Activated CD4-positive, alpha-beta memory T cell treated with anti-CD3 and anti-CD28 coated beads for 36 hours (primary cell): ENCODE results near the gene ZNF598. TPM values are rescaled to one million over a fixed set of nuclear protein-coding genes. Genes with fewer than 3 reads are reported as not detected.
A peak's percentile ranks its signal among the peaks of the same experiment; 100 is the strongest.
"Not testable (repeated sequence)": the region's sequence is repeated elsewhere in the genome, so short reads cannot be mapped to it uniquely, and the experiment has no call there.

Experiments
- CTCF ChIA-PET: fragments of 350-600 bp; sonication (Branson Sonifier 250); formaldehyde crosslinking; loops from one replicate; lab custom pipeline; 2021; ENCODE audit warnings: antibody characterized with exemption, inconsistent platforms; lab: Charles Lee
- POLR2A ChIA-PET: fragments of 350-600 bp; sonication (Branson Sonifier 250); formaldehyde crosslinking; loops from one replicate; lab custom pipeline; 2021; ENCODE audit warnings: antibody characterized with exemption; lab: Charles Lee
- DNase-seq: peaks from one replicate; pipeline ENCODE4 v3.0.0-alpha.2; 2020
- H3K27ac Mint-ChIP-seq: one replicate; pipeline ENCODE4 v1.8.0; 2021; ENCODE audit warnings: mixed read lengths
- H3K27me3 Mint-ChIP-seq: one replicate; pipeline ENCODE4 v1.8.0; 2021; ENCODE audit warnings: mixed read lengths
- H3K36me3 Mint-ChIP-seq: one replicate; pipeline ENCODE4 v1.8.0; 2021; ENCODE audit warnings: mixed read lengths
- H3K4me1 Mint-ChIP-seq: one replicate; pipeline ENCODE4 v1.8.0; 2021; ENCODE audit warnings: low read depth, mixed read lengths
- H3K4me3 Mint-ChIP-seq: one replicate; pipeline ENCODE4 v1.8.0; 2021; ENCODE audit warnings: mild to moderate bottlenecking, mixed read lengths
- H3K9me3 Mint-ChIP-seq: one replicate; pipeline ENCODE4 v1.8.0; 2021; ENCODE audit warnings: mixed read lengths
- intact Hi-C: fragments of 100-400 bp; cut with micrococcal nuclease; formaldehyde crosslinking; loops from one replicate; pipeline ENCODE4 v1.15.1; 2023
- total RNA-seq, 2 experiments: library from RNA; stranded (reverse); gene quantifications; one replicate each; pipeline ENCODE4 v1.2.3, GENCODE V29; 2021

The ZNF598 gene
- total RNA-seq, 2 experiments from 2014 or later: 67.2 to 67.6 TPM

DNA sequence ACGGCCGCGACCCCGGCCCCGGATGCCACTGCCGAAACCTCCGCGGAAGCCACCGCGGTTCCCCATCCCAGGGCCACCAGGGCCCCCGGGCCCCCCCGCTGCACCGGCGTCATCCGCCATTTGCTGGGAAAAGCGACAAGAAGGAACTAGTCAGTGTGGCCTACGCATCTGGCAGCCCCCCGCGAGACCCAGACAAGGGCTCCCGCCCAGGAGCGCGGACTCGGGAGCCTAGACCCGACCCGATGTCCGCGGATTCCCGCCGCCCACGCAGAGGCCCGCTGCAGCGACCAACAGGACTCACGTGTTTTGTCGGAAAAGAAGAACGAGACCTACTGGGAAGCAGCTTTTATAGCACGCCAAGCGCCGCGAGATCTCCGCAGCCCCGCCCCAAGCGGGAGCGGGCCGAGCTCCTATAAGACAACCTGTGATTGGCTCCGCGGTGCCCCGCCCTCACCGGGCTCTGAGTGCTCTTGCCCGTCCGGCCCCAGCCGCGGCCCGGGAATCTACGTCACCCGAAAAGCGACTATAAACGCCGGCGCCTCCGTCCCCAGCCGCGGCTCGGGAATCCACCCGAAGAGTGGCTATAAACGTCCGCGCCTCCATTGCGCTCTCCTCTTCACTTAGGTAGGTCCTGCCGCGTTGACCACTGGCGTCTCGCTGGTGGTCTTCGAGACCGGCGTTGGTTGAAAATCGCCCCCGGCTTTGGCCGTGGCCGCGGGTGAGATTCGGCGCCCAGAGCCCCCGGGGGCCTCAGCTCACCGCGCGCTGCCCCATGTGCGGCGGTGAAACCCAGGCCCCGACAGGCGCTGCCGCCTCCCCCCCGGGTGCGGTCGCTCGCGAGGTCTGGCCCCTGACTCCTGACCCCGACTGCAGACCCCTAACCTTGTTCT, 44.9 kb downstream of the ZNF598 start, which contains the start of gene RPS2:
Gene RPS2 (minus strand): TSS at position 321 of the 890 bp plus-strand sequence. CDS start 201 bp downstream, at position 120.
- Mint-ChIP-seq H3K4me3 (peak within 1 kb of the TSS; percentile 92), H3K36me3 (peaks cover 47% of the 10 kb centered on the region), H3K4me1 (peaks cover 41% of the 10 kb centered on the region), H3K27ac (peak within 1 kb of the TSS; percentile 96), H3K27me3 (no peaks in the 10 kb centered on the region), H3K9me3 (no peaks in the 10 kb centered on the region)
- intact Hi-C loops: loop anchor here (1.0 to 5.0 kb wide), 4 partner anchors 21 to 352 kb away; partner anchors contain the start of genes CRAMP1, IFT140 and MSRB1
- ChIA-PET POLR2A (interaction anchor here (0.6 to 3.3 kb wide), 27 partner anchors 9 to 555 kb away, joined by 3 to 25 read pairs (median 4); partner anchors contain the start of genes AMDHD2, EME2, FAHD1 and GFER), CTCF (interaction anchor here (0.6 to 1.0 kb wide), 6 partner anchors 19 to 557 kb away, joined by 3 to 4 read pairs (median 3); partner anchors contain the start of genes GFER, MSRB1, NUBP2 and SPSB3)
- peak; percentile 99 for DNase-seq

DNA sequence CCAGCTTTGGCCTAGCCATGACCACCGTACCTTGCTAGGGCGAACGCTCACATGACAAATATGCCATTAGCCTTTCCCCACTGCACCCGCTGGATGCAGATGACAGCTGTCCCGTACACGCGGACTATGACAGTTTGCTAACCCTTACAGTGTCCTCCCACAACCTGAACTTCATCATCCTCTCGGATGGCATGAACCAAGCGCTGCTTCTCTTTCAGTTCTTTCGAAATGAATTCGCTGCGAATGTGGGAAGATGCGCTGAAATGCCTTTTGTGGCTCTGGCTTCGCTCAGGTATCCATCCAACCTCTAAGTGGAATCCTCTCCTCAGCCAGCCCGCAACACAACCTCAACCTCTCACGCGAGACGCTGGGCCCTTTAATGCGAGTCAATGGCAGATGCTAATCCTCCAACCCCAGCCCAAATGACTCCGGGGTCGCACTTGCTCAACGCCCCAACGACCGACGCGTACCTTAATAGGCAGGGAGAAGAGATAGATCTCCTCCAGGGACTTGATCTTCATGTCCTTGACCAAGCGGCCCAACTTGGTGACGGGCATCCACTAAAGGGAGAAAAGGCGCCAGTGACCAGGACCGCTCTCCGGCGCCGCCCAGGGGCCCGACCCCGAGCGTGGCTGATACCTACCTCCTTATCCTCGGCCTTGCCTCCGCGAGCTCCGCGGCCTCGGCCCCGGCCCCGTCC, 45.7 kb downstream of the ZNF598 start:
- Mint-ChIP-seq H3K9me3 (no peaks in the 10 kb centered on the region), H3K27me3 (no peaks in the 10 kb centered on the region), H3K27ac (peak overlapping the region; percentile 86), H3K4me1 (peaks cover 44% of the 10 kb centered on the region), H3K4me3 (peak overlapping the region; percentile 92), H3K36me3 (peaks cover 47% of the 10 kb centered on the region)
- intact Hi-C loops: loop anchor here (1.0 to 5.0 kb wide), 5 partner anchors 21 to 465 kb away; partner anchors contain the start of genes CCNF, CRAMP1, IFT140 and MSRB1
- ChIA-PET POLR2A (interaction anchor here (0.7 to 3.3 kb wide), 20 partner anchors 8 to 258 kb away, joined by 3 to 25 read pairs (median 5); partner anchors contain the start of genes EME2, GFER, MAPK8IP3 and MRPS34), CTCF (interaction anchor here (0.6 to 1.0 kb wide), 4 partner anchors 20 to 557 kb away, joined by 3 read pairs; partner anchors contain the start of genes GFER and MSRB1)
- peak; percentile 54 for DNase-seq

DNA sequence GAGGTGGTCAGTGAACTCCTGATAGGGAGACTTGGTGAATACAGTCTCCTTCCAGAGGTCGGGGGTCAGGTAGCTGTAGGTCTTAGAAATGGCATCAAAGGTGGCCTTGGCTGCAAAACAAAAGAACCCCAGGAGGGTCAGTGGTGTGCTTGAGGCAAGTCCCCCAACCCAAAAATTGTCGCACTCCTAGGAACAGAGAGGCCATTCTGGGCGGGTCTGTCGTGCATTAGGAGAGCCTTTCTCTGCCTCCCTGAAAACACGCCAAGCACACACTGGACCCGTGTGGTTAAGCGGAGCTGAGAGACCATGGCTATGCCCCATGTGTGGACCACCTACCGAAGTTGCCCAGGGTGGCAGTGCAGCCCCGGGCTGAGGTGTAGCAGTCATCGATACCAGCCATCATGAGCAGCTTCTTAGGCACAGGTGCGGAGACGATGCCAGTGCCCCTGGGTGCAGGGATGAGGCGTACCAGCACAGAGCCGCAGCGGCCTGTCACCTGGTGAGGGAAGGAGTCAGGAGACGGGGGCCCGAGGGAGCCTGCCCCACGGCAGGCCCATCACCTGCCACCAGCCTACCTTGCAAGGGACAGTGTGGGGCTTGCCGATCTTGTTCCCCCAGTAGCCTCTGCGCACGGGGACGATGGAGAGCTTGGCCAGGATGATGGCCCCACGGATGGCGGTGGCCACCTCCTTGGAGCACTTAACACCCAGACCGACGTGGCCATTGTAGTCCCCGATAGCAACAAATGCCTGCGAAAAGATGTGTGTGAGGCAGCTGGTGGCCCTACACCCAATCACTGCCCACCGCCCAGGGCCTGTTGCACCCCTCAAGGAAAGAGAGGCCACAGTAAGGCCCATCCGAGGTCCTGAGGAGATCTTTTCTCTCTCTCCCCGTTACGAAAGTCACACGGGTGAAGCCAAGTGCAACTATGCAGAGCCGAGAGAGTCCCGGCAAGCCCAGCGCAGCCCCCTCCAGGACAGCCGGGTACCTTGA, 47.2 kb downstream of the ZNF598 start:
- POLR2A ChIA-PET: interaction anchor here (0.9 to 3.3 kb wide), 6 partner anchors 9 to 193 kb away, joined by 3 to 22 read pairs (median 10); partner anchors contain the start of genes GFER, MSRB1, TBL3 and TRAF7
- intact Hi-C loops: loop anchor here (2.0 to 5.0 kb wide), 3 partner anchors 50 to 466 kb away; partner anchors contain the start of genes CCNF, CRAMP1 and IFT140
- DNase-seq, CTCF ChIA-PET, H3K27me3 Mint-ChIP-seq, H3K9me3 Mint-ChIP-seq: not testable (repeated sequence)
- Mint-ChIP-seq H3K4me1 (peaks cover 46% of the 10 kb centered on the region), H3K27ac (peak overlapping the region; percentile 86), H3K36me3 (peaks cover 47% of the 10 kb centered on the region), H3K4me3 (peak overlapping the region; percentile 92)

- Mint-ChIP-seq H3K4me1 (peaks cover 46% of the 10 kb centered on the region), H3K9me3 (no peaks in the 10 kb centered on the region), H3K4me3 (peak overlapping the region; percentile 92), H3K27ac (peak overlapping the region; percentile 86), H3K36me3 (peaks cover 47% of the 10 kb centered on the region), H3K27me3 (peaks cover 1% of the 10 kb centered on the region)
- intact Hi-C loops: loop anchor here (2.0 to 5.0 kb wide), 3 partner anchors 51 to 467 kb away; partner anchors contain the start of genes CCNF, CRAMP1 and IFT140
- ChIA-PET CTCF (no interaction called here), POLR2A (interaction anchor here (0.9 to 3.2 kb wide), 5 partner anchors 10 to 193 kb away, joined by 3 to 15 read pairs (median 8); partner anchors contain the start of genes GFER, MSRB1, NOXO1 and TBL3)
- peak; percentile 54 for DNase-seq
Measured at GRCh38 chr16:1961651-1962067, 48.0 kb downstream of the ZNF598 start.

DNA sequence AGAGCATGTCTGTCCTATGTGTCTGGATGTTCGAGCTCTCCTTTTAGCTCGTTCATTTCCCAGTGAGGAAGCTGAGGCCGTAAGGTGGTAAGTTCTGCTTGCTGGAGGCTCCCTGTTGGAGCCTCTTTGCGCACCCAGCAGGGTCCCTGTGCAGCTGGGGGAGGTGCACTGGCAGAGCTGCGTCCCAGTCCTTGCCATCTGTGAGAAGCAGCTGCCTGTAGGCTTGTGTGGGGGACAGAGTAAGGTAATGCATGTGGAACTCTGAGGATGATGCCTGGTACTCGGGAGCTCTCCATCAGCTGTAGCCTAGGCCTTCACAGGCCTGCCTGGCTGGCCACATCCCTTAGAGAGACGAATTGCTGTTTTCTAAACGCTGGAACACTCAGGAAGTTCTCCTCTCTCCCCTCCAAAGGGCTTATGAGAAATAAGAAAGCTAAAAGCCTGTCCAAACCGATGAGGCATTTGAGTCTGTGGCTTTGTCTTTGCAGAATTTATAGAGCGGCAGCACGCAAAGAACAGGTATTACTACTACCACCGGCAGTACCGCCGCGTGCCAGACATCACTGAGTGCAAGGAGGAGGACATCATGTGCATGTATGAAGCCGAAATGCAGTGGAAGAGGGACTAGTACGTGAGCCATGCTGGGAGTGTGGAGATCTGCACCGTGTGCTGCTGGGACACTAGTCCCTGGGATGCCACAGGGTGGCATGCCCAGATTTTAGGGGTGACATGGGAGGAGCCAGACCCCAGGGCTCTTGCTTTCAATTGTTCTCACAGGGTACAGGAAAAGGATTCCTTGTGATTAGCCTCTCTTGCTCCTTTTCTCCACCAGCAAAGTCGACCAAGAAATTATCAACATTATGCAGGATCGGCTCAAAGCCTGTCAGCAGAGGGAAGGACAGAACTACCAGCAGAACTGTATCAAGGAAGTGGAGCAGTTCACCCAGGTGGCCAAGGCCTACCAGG, 48.7 kb downstream of the ZNF598 start:
- Mint-ChIP-seq H3K9me3 (no peaks in the 10 kb centered on the region), H3K27ac (peak overlapping the region; percentile 86), H3K36me3 (peaks cover 47% of the 10 kb centered on the region), H3K27me3 (peaks cover 1% of the 10 kb centered on the region), H3K4me1 (peaks cover 45% of the 10 kb centered on the region), H3K4me3 (peak overlapping the region; percentile 96)
- intact Hi-C loops: loop anchor here (5.0 kb wide), 2 partner anchors 51 to 349 kb away; partner anchors contain the start of genes CRAMP1 and IFT140
- CTCF ChIA-PET: no interaction called here
- DNase-seq: peak; percentile 69
- POLR2A ChIA-PET: interaction anchor here (0.8 to 3.2 kb wide), 9 partner anchors 10 to 194 kb away, joined by 3 to 15 read pairs (median 7); partner anchors contain the start of genes GFER, MSRB1, NOXO1 and TBL3

DNA sequence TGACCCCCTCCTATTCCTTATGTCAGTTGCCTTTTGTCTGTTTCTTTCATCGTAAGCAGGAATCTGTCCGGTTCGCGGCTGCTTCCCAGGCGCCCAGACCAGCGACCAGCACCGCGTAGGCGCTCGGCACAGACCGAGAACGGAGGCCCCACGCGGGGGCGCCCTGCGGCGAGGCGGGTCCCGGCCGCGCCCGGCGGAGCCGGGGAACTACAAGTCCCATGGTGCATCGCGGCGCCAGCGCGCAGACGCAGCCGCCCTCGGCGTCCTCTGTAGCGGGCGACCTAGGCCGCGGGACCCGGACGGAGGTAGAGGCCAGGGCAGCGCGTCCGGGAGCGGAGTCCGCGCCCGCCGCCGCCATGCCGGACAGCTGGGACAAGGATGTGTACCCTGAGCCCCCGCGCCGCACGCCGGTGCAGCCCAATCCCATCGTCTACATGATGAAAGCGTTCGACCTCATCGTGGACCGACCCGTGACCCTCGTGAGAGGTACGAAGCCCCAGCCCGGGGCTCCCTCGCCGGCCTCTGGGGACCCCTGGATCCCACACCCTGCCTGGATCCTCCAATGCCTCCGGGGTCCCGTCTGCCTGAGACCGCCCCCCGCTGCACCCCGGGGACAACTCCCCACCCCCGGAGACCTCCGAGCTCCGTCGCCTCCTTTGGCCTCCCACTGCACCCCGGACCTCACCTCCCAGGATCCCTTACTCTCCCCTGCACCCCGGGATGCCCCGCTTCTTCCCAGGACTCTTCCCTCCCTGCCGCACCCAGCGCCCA, 50.2 kb downstream of the ZNF598 start, which contains the start of gene NDUFB10:
Gene NDUFB10 (plus strand): TSS at position 270 of the 771 bp plus-strand sequence. CDS start 87 bp downstream, at position 357.
- peaks cover 40% of the 10 kb centered on the region for H3K4me1 Mint-ChIP-seq

DNA sequence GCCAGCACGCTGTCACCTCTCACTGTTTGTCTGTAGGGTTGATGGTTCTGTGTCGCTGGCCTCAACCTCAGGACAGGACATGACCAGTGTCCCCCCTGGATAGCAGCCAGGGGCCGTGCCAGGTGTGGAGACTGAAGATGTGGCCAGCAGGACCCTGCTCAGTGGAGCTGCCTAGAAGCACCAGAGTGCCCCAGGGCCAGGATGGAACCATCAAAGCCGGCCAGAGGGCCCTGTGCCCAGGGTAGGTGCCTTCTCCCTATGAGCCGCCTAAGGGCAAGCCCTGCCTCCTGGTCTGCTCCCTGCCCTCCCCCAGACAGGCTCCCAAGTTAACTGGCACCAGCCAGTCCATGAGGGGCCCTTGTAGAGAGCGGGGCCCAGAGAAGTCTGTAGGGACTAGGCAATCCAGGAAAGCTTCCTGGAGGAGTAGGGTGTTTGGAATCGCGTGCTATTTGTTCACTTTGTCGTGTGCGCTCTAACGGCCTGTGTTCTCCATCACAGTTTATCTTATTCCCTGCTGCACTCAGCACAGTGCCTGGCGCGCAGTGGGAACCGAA, 50.8 kb downstream of the ZNF598 start:
- no peaks in the 10 kb centered on the region for H3K9me3 Mint-ChIP-seq
- POLR2A ChIA-PET: interaction anchor here (3.2 kb wide), 1 partner anchor 196 kb away, joined by 10 read pairs; the partner anchor contains the start of gene TRAF7
- intact Hi-C loops: loop anchor here (1.0 kb wide), 2 partner anchors 15 to 34 kb away; partner anchors contain the start of gene MSRB1
- H3K27ac Mint-ChIP-seq: peak overlapping the region; percentile 86
- H3K4me3 Mint-ChIP-seq: peak overlapping the region; percentile 96
- DNase-seq: no peak
- H3K4me1 Mint-ChIP-seq: peaks cover 39% of the 10 kb centered on the region
- H3K27me3 Mint-ChIP-seq: peaks cover 1% of the 10 kb centered on the region
- peaks cover 33% of the 10 kb centered on the region for H3K36me3 Mint-ChIP-seq
- CTCF ChIA-PET: interaction anchor here (1.4 kb wide), 1 partner anchor 15 kb away, joined by 6 read pairs; the partner anchor contains the start of gene MSRB1

More for the DNA sequence above, 50.2 kb downstream of the ZNF598 start, which contains the start of gene NDUFB10:
- CTCF ChIA-PET: interaction anchor here (1.4 kb wide), 1 partner anchor 16 kb away, joined by 6 read pairs; the partner anchor contains the start of gene MSRB1
- POLR2A ChIA-PET: interaction anchor here (1.3 to 3.2 kb wide), 3 partner anchors 12 to 196 kb away, joined by 4 to 15 read pairs (median 10); partner anchors contain the start of genes TBL3 and TRAF7
- peak; percentile 95 for DNase-seq
- peaks cover 1% of the 10 kb centered on the region for H3K27me3 Mint-ChIP-seq
- intact Hi-C loops: loop anchor here (1.0 to 5.0 kb wide), 4 partner anchors 16 to 347 kb away; partner anchors contain the start of genes CRAMP1, IFT140 and MSRB1
- H3K36me3 Mint-ChIP-seq: peaks cover 38% of the 10 kb centered on the region
- H3K4me3 Mint-ChIP-seq: peak within 1 kb of the TSS; percentile 96
- no peaks in the 10 kb centered on the region for H3K9me3 Mint-ChIP-seq
- peak within 1 kb of the TSS; percentile 86 for H3K27ac Mint-ChIP-seq

GRCh38 chr16:1958143-1958491, 51.5 kb downstream of the ZNF598 start:
- intact Hi-C loops, H3K9me3 Mint-ChIP-seq, H3K27ac Mint-ChIP-seq, H3K4me3 Mint-ChIP-seq, DNase-seq, CTCF ChIA-PET, H3K27me3 Mint-ChIP-seq: not testable (repeated sequence)
- POLR2A ChIA-PET: interaction anchor here (0.7 kb wide), 1 partner anchor 176 kb away, joined by 3 read pairs; the partner anchor contains the start of genes NUBP2 and SPSB3
- Mint-ChIP-seq H3K4me1 (peaks cover 34% of the 10 kb centered on the region), H3K36me3 (peaks cover 26% of the 10 kb centered on the region)
